HCT116 (cell line): ENCODE results near the gene KCNMB2. TPM values are rescaled to one million over a fixed set of nuclear protein-coding genes. Genes with fewer than 3 reads are reported as not detected.

Experiments used
- ATAC-seq: fragments of 200-7000 bp; cut with Tn5 transposase; 2 replicates; pipeline ENCODE4 v1.9.1; 2020; ENCODE audit warnings: mild to moderate bottlenecking, moderate library complexity
- BruUV-seq: library from RNA; stranded (reverse); fragments of 400-500 nt; replicated peaks from 2 replicates; lab custom pipeline; 2021; lab: Mats Ljungman, UMichigan
- CTCF ChIA-PET: fragments of 300-600 bp; sonication (Branson Sonifier 250); formaldehyde crosslinking; loops from one replicate; lab custom pipeline; 2021; ENCODE audit warnings: antibody characterized with exemption; lab: Charles Lee
- POLR2A ChIA-PET: fragments of 300-600, 350-600 bp; sonication (Branson Sonifier 250); formaldehyde crosslinking; loops from one replicate; lab custom pipeline; 2021; ENCODE audit warnings: antibody characterized with exemption; lab: Charles Lee
- RAD21 ChIA-PET, 2 experiments: fragments of 300-600 bp; sonication (Branson Sonifier 250); formaldehyde crosslinking; loops; one replicate each; lab custom pipeline; 2023; ENCODE audit warnings: low total read pairs in 2 of 2; ENCODE audit not compliant: uncharacterized antibody in 2 of 2, unreplicated experiment in 2 of 2, low non-redundant PET in 1 of 2; lab: Charles Lee
- DNase-seq: peaks from one replicate; pipeline ENCODE4 v3.0.0-alpha.2; 2010; ENCODE audit warnings: low read depth, low spot score
- H2AFZ ChIP-seq: fragments of 200-600 bp; shearing (Covaris generic), sonication (generic); 2 replicates; pipeline ENCODE4 v1.6.1; 2017; ENCODE audit warnings: low read depth, mixed run types, mixed read lengths, antibody characterized with exemption, low read length; ENCODE audit not compliant: poor library complexity, severe bottlenecking
- H3K27ac ChIP-seq: 2 replicates; pipeline ENCODE4 v1.5.1; 2012; ENCODE audit warnings: low read depth, low read length
- H3K27me3 ChIP-seq: fragments of 200-600 bp; sonication (generic); 2 replicates; pipeline ENCODE4 v1.6.1; 2016; ENCODE audit warnings: mixed run types, low read length, mixed read lengths; ENCODE audit not compliant: insufficient read depth
- H3K36me3 ChIP-seq, 2 experiments: fragments of 200-500 bp in 1 of 2; fragments of 200-600 bp in 1 of 2; sonication (Bioruptor generic) in 1 of 2; sonication (generic) in 1 of 2; 2 replicates each; pipeline versions ENCODE4 v1.5.1 to v1.6.1; 2014 to 2016; ENCODE audit warnings: low read length in 2 of 2, inconsistent platforms in 1 of 2, mixed read lengths in 1 of 2, mixed run types in 1 of 2; ENCODE audit not compliant: insufficient read depth in 2 of 2, control insufficient read depth in 1 of 2
- H3K4me1 ChIP-seq, 2 experiments: fragments of 200-600 bp in 1 of 2; sonication (generic) in 1 of 2; 2 replicates each; pipeline versions ENCODE4 v1.5.1 to v1.6.1; 2012 to 2017; ENCODE audit warnings: low read length in 2 of 2, inconsistent platforms in 1 of 2, mild to moderate bottlenecking in 1 of 2, mixed read lengths in 1 of 2, mixed run types in 1 of 2, moderate library complexity in 1 of 2; ENCODE audit not compliant: insufficient read depth in 2 of 2, control insufficient read depth in 1 of 2
- H3K4me2 ChIP-seq: fragments of 200-600 bp; sonication (generic); 2 replicates; pipeline ENCODE4 v1.6.1; 2017; ENCODE audit warnings: mixed run types, low read length, mixed read lengths
- H3K4me3 ChIP-seq, 2 experiments: fragments of 200-600 bp in 1 of 2; sonication (generic) in 1 of 2; replicated peaks in 1 of 2; 2 replicates each; pipeline ENCODE4 v1.5.1; 2011 to 2016; ENCODE audit warnings: low read length in 2 of 2, control low read depth in 1 of 2, low read depth in 1 of 2, mild to moderate bottlenecking in 1 of 2, mixed read lengths in 1 of 2, mixed run types in 1 of 2
- H3K79me2 ChIP-seq: fragments of 200-600 bp; sonication (generic); 2 replicates; pipeline ENCODE4 v1.6.1; 2017; ENCODE audit warnings: mild to moderate bottlenecking, mixed run types, low read length, moderate library complexity, mixed read lengths; ENCODE audit not compliant: insufficient read depth
- H3K9ac ChIP-seq: fragments of 200-600 bp; sonication (generic); 2 replicates; pipeline ENCODE4 v1.6.1; 2016; ENCODE audit warnings: low read length, mixed read lengths
- H3K9me2 ChIP-seq: fragments of 200-600 bp; sonication (generic), shearing (Covaris generic); 2 replicates; pipeline ENCODE4 v1.6.1; 2017; ENCODE audit warnings: mixed run types, mild to moderate bottlenecking, moderate library complexity; ENCODE audit not compliant: insufficient read depth
- H3K9me3 ChIP-seq, 2 experiments: fragments of 200-500 bp in 1 of 2; fragments of 200-600 bp in 1 of 2; sonication (Bioruptor generic) in 1 of 2; sonication (generic) in 1 of 2; 2 replicates each; pipeline ENCODE4 v1.6.1; 2014 to 2017; ENCODE audit warnings: low read length in 2 of 2, mixed read lengths in 2 of 2, inconsistent platforms in 1 of 2, low read depth in 1 of 2, mild to moderate bottlenecking in 1 of 2, mixed run types in 1 of 2, moderate library complexity in 1 of 2; ENCODE audit not compliant: control insufficient read depth in 1 of 2, insufficient read depth in 1 of 2
- H4K20me1 ChIP-seq: fragments of 200-600 bp; sonication (generic), shearing (Covaris generic); 2 replicates; pipeline ENCODE4 v1.6.1; 2017; ENCODE audit warnings: mixed run types, mild to moderate bottlenecking, moderate library complexity; ENCODE audit not compliant: insufficient read depth
- ATF3 ChIP-seq: IDR thresholded peaks from 2 replicates; pipeline ENCODE4 v1.6.1; 2012
- CEBPB ChIP-seq: IDR thresholded peaks from 2 replicates; pipeline ENCODE4 v1.6.1; 2012; ENCODE audit warnings: low read depth
- CTCF ChIP-seq, 3 experiments: fragments of 200-600 bp in 1 of 3; sonication (generic) in 1 of 3; IDR thresholded peaks in 2 of 3; conservative IDR thresholded peaks in 1 of 3; 2 replicates each; pipeline ENCODE4 v1.5.1; 2012 to 2017; ENCODE audit warnings: low read depth in 2 of 3, low read length in 2 of 3, antibody characterized with exemption in 1 of 3, borderline replicate concordance in 1 of 3, control low read depth in 1 of 3, mild to moderate bottlenecking in 1 of 3, mixed read lengths in 1 of 3, mixed run types in 1 of 3, moderate library complexity in 1 of 3; ENCODE audit not compliant: insufficient read depth in 1 of 3
- EGR1 ChIP-seq: IDR thresholded peaks from 2 replicates; pipeline ENCODE4 v1.6.1; 2012; ENCODE audit warnings: low read depth
- EZH2phosphoT487 ChIP-seq: fragments of 200-600 bp; IDR thresholded peaks from 2 replicates; pipeline ENCODE4 v1.6.1; 2018; ENCODE audit warnings: antibody characterized with exemption, borderline replicate concordance
- FOSL1 ChIP-seq: IDR thresholded peaks from 2 replicates; pipeline ENCODE4 v1.6.1; 2012; ENCODE audit warnings: low read depth
- POLR2AphosphoS5 ChIP-seq: IDR thresholded peaks from 2 replicates; pipeline ENCODE4 v1.6.1; 2011; ENCODE audit warnings: mild to moderate bottlenecking, low read depth, low read length, moderate library complexity
- SIN3A ChIP-seq: IDR thresholded peaks from 2 replicates; pipeline ENCODE4 v1.6.1; 2012; ENCODE audit warnings: low read depth
- SP1 ChIP-seq: IDR thresholded peaks from 2 replicates; pipeline ENCODE4 v1.6.1; 2012; ENCODE audit warnings: low read depth
- SRF ChIP-seq: IDR thresholded peaks from 2 replicates; pipeline ENCODE4 v1.6.1; 2012; ENCODE audit warnings: low read depth
- TCF7L2 ChIP-seq: IDR thresholded peaks from 2 replicates; pipeline ENCODE4 v1.7.0; 2011; ENCODE audit warnings: borderline replicate concordance, inconsistent platforms; ENCODE audit not compliant: insufficient read depth, insufficient read length; ENCODE audit errors: extremely low read depth
- YY1 ChIP-seq: IDR thresholded peaks from 2 replicates; pipeline ENCODE4 v1.6.1; 2011; ENCODE audit warnings: low read length, low read depth, moderate library complexity, mild to moderate bottlenecking; ENCODE audit not compliant: insufficient replicate concordance; ENCODE audit errors: extremely low read depth
- ZBTB33 ChIP-seq: IDR thresholded peaks from 2 replicates; pipeline ENCODE4 v1.6.1; 2011; ENCODE audit warnings: mild to moderate bottlenecking, low read length, moderate library complexity; ENCODE audit not compliant: insufficient replicate concordance; ENCODE audit errors: extremely low read depth
- ZFX ChIP-seq: fragments of 450-650 bp; IDR thresholded peaks from 2 replicates; pipeline ENCODE4 v1.6.1; 2017
- ZNF274 ChIP-seq: fragments of 200-500 bp; sonication (Bioruptor generic); IDR thresholded peaks from 2 replicates; pipeline ENCODE4 v1.6.1; 2014; ENCODE audit warnings: mild to moderate bottlenecking, low read depth, low read length, inconsistent platforms
- intact Hi-C: fragments of 100-400 bp; cut with micrococcal nuclease; formaldehyde crosslinking; loops from 2 replicates; pipeline ENCODE4 v1.10.0; 2022
- total RNA-seq: library from RNA; stranded (reverse); gene quantifications from one replicate; pipeline ENCODE4 v1.2.1, GENCODE V29; 2021; ENCODE audit not compliant: unreplicated experiment

Gene KCNMB2
- total RNA-seq, 1 experiment from 2014 or later, result not detected

GRCh38 chr3:178752843-178753242 is 216.6 kb downstream of the KCNMB2 start:
- no peaks in the 10 kb centered on the region for H4K20me1 ChIP-seq
- CTCF ChIA-PET, result no interaction called here
- intact Hi-C loops, result no loop called here
- no peaks in the 10 kb centered on the region for H3K9me3 ChIP-seq
- no peaks in the 10 kb centered on the region for H3K79me2 ChIP-seq
- RAD21 ChIA-PET, result no interaction called here
- H3K9me2 ChIP-seq, result no peaks in the 10 kb centered on the region
- H3K9ac ChIP-seq, result no peak overlapping the region
- H2AFZ ChIP-seq, result no peak overlapping the region
- no peaks in the 10 kb centered on the region for H3K27me3 ChIP-seq
- no peaks in the 10 kb centered on the region for H3K4me1 ChIP-seq
- no peak for TF ChIP-seq EGR1
- no peak for TF ChIP-seq ZNF274
- no peak for TF ChIP-seq POLR2AphosphoS5
- no peak for TF ChIP-seq FOSL1
- TF ChIP-seq SRF, result no peak
- TF ChIP-seq CEBPB, result no peak
- no peak for TF ChIP-seq CTCF (IDR thresholded peaks at IDR 0.05 in 2 of 3, conservative IDR thresholded peaks at IDR 0.05 in 1 of 3; ENCODE audit: borderline replicate concordance in 1 of 3, insufficient read depth in 1 of 3, low read depth in 2 of 3, low read length in 2 of 3)
- TF ChIP-seq ATF3, result no peak
- TF ChIP-seq SP1, result no peak
- no peak for TF ChIP-seq EZH2phosphoT487
- no peak for TF ChIP-seq YY1
- no peak for TF ChIP-seq TCF7L2
- TF ChIP-seq ZBTB33, result no peak
- TF ChIP-seq SIN3A, result no peak
- TF ChIP-seq ZFX, result no peak
- TF ChIP-seq, all 23 proteins: peak for 0
- POLR2A ChIA-PET, result no interaction called here
- Histone ChIP-seq H3K27ac (no peak overlapping the region), H3K4me2 (no peak overlapping the region), H3K4me3 (no peak overlapping the region), H3K36me3 (no peaks in the 10 kb centered on the region)
- DNase-seq (no peak), ATAC-seq (no peak)
- no TSS peak for BruUV-seq
